Activated naive CD4-positive, alpha-beta T cell treated with anti-CD3 and anti-CD28 coated beads, Interleukin-2, amount 50 U/mL, for 16 hours (primary cell): Measurements from ENCODE around the gene MCAT.

ENCODE experiments used
- DNase-seq: peaks from one replicate; pipeline ENCODE4 v3.0.0-alpha.2; 2020

The MCAT gene

DNA sequence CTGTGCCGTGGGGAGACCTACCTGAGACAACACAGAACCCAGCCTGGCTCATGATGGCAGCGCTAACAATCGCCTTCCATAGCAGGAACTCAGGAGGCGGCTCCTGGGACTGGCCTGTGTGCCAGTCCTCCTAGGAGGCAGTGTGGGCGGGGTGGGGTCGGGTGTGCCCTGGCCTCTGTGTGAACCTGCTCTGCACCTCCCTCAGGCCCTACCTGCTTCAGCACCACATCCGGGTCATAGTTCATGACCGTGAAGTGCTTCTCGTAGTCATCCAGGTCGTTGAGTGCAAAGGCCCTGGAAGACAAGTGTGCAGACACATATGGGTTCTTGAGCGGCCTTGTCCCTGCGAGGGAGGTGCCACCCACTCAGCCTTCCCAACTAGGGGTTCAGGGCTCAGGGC, 28.4 kb upstream of the MCAT start:
- DNase-seq, result no peak

DNA sequence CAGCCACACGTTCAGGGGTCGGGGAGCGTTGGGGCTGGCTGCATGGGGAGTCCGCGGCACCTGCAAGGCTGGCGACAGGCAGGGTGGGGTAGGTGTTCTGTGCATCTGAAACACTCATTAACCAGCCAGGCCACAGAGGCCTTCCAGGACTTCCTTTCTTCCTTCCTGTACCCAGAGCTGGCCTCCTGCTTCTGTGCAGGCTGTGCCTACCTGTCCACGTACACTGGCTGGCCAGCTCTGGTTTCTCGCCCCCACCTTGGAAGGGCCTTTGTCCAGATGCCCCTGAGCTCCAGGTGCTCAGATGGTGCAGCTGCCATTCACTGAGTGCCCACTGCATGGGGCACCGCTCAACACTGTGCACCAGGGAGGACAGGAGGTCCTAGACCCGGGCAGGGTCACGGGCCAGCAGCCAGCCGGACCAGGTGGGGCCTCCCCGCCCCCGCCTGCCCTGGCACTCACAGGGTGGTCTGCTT, 27.9 kb upstream of the MCAT start:
- no peak for DNase-seq

DNA sequence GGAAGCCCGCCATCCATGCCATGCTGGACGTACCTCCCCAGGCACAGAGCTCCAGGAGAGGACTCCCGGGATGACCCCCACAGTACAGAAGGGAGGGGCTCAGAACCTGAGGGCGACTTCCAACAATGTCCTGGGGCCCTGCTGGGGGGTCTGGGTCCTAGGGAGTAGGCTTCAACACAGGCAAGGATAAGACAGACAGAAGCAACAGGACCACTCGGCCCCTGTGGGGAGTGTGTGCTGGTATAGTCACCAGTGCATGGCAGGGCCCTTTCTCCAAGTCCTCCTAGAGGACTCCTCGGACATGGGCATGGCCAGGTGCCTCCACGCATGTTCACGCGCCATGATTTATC, 26.9 kb upstream of the MCAT start:
- DNase-seq, result no peak

DNA sequence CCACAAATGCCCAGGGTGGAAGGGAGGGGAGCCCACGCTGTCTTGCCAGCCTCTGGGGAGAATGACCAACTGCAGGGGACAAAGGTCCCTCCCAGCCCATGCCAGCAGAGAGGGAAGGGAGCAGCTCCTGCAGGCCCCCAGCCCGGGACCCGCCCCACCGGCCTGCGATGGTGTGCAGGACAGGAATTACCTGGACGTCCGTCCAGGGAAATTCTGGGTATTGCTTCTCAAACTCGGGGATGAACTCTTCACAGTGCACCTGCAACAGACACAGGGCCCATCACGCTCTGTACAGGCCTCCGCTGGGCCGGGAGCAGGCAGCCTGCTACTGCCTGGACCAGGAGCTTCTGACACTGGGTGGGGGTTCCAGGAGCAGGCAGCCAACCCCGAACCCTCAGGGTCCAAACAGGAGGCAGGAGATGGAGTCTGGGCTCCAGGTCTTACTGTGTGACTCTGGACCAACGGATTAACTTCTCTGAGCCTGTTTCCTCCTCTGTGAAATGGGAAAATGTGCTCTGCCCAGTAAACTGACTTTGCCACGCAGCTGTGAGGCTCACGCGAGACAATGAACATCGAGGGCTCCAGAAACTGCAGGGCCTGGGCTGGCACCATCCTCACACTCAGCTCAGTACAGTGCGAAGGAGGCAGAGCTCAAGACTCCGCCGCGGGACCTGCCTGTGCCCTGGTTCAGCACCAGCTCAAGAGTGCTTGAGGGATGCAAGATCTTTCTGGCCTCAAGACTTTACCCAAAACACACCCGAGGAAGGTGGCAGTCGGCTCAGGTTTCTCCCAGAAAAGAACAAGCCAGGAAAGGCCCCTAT, 26.3 kb upstream of the MCAT start:
- no peak for DNase-seq

DNA sequence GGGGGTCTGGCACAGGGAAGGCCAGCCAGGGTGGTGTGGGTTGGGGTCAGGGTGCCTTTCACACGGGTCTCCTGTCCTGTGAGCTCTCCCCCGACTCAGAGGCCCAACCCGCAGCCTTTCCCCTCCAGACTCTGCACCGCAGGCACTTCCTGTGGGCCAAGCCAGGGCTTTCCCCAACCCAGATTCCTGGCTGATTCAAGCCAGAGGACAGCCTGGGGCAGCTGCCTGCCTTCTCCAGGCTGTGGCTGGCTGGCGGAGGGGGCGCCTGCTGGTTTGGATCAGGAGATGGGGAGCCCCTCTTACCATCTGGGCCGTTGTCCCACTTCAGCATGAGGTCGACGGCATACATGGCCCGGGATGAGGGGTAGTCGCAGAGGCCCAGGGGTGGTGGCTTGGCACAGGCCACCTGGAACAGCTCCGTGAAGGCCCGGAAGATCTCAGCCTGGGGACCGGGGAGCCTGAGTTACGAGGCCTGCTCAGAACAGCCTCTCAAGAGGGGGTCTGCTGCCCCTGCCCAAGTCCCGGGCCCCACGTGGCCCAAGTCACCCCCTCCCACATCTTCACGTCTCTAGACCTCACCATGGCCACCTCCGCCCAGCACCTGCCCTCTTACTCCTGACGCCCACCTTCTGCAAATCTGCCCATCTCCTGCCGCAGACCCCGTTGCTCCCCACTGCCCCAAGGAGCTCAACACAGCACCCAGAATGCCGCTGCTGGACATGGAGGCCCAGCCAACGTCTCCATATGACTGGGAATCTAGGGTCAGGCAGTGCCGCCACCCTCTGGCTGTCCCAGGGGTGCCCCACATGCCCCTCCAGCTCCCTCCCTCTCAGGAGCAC, 25.5 kb upstream of the MCAT start:
- DNase-seq, result no peak

DNA sequence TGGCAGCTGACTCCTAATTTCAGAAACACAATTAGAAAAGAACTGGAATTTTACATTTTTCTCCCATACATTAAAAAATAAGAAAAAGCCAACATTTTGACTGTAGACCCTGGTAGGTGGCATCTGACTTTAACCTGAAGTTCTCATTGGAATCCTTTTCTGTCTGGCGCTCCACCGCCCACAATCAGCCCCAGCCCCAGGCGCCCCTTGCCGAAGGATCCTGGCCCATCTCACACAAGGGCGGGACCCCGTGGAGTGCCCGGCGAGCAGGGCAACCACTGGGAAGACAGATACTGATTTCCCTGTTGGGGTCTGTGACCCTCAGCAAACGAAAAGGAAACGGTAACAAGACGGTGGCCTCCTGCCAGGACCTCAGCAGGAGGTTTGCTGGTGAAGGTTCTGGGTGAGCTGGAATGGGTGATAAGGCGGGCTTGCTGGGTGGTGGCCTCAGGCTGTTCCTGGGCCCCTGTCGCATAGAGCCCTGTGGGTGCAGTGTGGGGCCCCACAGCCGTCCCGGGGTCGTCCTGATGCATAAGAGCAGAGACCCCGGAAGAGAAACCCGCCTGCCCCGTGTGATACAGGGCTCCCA, 23.9 kb upstream of the MCAT start:
- DNase-seq, result no peak

DNA sequence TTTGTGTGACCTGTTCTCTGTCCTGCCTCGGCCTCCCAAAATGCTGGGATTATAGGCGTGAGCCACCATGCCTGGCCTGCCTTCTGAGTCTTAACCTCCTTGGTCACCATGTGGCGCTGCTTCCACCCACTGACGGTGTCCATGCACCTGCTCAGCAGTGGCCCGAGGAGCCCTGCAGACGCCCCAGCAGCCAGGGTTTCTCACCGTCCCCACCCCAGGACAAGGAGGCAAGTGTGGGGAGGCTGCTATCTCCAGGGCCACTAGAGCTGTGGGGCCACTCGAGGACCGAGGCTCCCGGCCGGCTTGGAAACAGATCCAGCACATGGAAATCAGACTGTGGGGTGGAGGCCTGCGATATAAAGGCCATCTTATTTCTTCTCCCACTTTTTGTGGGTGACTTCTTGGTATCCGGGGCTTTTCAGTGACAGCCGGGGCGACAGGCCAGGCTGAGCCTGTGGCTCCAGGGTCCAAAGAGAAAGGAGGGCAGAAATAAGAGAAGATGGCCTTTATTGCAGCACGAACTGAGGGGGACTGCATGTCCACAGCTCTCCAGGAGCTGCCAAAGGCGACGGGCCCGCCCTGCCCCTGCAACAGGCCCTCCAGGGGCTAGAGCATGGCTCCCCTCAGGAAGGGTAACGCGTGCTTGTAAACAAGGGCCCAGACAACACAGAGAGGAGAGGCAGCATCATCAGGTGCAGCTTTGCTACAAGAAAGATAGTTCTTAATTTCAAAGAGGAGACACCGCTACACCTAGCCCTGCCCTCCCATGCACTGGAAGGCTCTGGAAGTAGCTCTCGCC, 23.1 kb upstream of the MCAT start:
- no peak for DNase-seq

DNA sequence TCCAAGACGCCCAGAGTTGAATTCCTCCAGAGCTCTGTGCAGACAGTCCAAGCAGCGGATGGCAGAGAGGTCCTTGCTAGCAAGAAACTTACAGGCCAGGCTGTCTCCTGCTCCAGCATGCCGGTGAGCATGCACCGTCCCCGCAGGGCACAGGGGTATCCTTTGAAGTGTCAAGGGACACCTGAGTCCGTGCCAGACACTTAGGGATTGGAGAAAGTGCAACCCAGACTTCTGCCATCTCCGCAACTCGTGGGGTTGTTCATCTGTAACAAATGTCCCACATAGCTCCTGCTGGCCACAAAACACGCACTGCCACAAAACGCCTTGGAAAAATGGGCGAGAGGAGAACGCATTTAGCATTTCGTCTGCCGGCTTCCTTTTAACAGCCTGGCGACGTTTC, 21.4 kb upstream of the MCAT start:
- DNase-seq, result no peak

DNA sequence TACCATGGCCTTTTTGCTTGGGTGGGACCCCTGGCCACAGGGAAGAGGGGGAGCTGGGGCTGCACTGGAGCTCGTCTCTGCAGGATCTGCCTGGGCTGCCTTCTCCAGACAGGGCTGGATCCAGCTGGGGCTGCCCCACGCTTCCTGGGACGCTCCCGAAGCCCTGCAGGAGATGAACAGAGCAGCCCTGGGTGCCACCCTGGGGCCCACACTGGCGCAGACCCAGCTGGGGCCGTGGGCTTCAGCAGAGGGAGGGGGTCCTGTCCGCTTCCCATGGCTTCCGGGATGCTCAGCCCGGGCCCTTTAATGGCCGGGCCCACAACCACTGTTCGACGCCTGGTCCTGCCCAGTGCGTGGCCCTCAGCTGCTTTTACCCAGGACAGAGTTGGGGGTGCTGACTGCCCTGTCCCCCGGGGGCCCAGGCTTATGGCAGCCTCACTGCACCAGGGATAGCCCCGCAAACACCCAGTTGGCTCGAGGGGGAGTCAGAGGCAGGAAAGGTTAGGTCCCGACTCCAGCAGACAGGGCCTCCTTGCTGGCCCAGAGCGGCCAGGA, 20.1 kb upstream of the MCAT start:
- no peak for DNase-seq

DNA sequence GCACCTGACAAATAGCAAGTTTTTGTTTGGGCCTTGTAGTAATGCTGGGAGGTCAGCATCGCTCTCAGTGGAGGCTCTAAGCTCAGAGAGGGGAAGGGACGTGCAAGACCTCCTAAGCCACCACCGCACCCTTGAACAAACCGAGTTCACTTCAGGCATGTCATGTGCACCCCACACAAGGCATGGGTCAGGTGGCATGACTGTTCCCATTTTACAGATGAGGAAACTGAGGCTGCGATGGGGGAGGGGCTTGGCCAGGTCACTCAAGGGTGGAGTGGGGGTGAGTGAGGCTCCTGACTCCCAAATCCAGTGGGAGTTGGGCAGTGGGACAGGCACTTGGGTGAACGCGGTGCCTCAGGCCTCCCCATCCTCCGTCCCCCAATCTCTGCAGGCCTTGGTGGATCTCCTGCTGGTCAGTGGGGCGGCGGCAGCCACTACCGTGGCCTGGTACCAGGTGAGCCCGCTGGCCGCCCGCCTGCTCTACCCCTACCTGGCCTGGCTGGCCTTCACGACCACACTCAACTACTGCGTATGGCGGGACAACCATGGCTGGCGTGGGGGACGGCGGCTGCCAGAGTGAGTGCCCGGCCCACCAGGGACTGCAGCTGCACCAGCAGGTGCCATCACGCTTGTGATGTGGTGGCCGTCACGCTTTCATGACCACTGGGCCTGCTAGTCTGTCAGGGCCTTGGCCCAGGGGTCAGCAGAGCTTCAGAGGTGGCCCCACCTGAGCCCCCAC, 19.4 kb upstream of the MCAT start:
- DNase-seq, result no peak

DNA sequence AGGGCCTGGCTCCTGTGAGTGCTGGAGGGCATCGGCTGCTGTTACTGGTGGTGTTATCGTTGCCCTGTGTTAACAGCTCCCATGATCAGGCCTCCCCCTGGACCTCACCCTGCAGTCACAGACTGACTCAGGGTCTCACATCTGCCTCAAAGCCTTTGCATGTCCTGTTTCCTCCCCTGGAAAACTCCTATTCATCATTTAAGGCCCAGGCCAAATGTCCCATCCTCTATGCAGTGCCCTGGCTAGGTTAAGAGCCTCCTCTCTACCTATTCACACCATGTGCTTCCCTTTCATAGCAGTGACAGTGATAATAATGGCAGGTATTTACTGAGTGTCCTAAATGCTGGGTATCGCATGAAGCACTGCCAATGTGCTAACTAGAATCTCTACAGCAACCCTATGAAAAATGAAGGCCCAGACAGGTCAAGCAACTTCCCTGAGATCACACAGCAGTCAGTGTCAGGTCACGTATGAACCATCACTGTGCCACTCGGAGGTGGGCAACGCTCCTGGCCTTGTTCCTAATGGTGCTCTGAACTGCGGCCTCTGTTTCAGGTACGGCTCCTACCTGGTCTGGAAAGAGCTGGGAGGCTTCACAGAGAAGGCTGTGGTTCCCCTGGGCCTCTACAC, 17.4 kb upstream of the MCAT start:
- no peak for DNase-seq

DNA sequence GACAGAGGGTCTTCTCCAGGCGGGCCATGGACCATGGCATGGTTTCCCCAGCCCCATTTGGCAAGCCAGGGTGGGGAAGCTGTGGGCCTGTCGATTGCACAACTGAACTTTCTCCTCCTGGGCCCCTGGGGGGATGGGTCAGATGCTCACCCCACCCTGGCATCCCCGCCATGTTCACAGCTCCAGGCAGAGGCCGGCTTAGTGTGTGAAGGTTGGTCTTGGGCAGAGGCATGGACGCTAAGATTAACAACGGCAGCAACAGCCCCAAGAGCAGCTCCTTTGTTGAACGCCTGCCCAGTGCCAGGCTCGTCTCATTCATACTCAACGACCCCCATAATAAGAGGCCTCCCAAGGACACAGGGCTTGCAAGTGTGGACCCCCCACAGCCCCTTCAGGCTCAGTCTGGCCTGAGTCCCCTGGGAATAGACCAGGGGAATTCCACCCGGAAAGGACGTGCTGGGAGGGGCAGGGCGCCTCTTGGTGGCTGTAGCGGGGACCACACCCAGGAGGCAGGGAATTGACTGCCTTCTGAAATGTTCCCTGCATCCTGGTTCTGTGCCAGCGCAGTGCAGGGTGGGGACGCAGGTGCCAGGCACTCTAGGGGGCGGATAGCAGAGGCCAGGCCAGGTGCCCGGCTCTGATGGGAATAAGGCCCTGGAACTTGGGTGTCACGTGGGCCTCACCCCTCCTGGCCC, 16.4 kb upstream of the MCAT start:
- no peak for DNase-seq

DNA sequence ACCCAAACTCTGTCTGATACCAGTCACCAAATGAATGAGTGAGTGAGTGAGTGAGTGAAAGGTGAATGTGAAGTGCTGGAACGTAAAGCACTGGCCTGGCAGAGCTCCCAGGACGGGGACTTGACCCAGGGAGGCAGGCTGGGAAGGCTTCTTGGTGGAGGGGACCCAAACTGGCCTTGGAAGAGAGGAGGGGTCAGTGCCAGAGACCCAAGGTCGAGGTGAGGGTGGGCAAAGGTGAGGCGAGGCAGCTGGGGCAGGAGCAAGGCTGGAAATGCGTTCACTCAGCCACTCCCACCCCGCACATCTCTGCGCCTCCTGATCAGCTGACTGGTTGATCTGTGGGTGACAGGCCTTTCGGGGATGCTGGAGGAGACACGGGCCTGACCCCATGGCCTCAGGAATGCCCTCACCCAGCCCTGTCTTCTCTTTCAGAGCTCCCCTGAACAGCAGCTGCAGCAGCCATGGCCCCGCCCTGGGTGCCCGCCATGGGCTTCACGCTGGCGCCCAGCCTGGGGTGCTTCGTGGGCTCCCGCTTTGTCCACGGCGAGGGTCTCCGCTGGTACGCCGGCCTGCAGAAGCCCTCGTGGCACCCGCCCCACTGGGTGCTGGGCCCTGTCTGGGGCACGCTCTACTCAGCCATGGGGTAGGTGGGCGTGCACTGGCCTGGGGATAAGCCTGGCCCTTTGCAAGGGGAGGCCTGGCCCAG, 15.7 kb upstream of the MCAT start:
- no peak for DNase-seq

DNA sequence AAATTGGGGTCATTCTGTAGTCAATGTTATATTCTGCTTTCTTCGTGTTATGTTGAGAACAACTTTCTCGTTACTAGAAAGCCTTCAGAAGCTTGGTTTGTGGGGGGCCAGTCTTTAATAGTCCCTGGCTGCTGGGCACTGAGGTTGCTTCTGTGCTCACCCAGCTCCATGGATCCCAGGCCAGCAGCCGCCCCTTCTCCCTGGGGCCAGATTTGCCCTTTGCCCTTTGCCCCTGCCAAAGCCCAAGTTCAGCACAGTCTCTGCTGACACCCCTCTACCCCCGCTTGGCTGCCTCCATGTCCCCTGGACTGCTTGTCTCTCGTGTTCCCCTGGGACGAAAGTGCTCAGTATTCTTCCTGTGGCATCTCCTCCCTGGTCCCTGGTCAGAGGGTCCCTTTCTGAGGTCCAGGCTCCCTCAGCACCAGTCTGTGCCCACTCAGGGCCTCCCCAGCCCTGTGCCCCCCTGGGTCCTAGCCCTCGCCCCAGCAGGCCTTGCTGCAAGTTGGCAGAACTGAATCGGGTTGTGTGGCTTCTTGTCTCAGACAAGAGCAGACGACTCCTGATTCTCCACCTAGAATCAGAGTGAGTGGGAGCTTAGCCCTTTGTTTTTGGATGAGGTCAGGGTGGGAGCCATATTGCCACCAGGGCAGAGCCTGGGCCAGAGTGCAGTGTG, 14.8 kb upstream of the MCAT start:
- DNase-seq, result no peak

DNA sequence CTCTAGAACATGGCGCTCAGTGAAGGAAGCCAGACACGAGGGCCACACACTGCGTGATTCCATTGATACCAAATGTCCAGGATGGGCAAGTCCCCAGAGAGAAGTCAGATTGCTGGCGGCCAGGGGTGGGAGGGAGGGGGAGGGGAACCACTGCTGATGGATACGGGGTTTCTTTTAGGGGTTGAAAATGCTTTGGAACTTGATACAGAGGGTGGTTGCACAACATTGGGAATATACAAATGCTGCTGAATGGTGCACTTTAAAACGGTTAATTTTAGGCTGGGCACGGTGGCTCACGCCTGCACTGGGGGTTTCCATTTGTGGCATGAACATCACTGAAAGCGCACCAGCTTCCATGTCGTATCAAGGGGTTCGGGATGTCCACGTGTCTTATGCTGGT, 13.2 kb upstream of the MCAT start:
- DNase-seq, result no peak

DNA sequence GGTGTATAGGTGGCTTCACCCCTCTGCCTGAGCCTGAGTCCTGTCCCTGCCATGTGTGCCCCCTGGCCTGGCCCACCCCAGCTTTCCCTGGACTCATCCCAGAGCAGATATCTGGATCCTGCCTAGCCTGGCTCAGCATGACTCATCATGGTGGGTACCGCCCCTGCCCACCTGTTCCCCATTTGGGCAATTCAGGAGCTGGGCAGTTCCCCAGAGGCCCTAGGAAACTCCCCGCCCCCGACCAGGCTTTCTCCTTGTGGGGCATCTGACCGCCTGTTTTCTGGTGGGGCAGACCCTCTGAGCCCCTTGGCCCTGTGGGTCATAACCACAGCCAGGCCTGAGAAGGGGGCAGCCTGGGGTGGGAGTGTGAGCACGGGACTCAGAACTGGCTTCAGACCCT, 12.6 kb upstream of the MCAT start:
- no peak for DNase-seq

DNA sequence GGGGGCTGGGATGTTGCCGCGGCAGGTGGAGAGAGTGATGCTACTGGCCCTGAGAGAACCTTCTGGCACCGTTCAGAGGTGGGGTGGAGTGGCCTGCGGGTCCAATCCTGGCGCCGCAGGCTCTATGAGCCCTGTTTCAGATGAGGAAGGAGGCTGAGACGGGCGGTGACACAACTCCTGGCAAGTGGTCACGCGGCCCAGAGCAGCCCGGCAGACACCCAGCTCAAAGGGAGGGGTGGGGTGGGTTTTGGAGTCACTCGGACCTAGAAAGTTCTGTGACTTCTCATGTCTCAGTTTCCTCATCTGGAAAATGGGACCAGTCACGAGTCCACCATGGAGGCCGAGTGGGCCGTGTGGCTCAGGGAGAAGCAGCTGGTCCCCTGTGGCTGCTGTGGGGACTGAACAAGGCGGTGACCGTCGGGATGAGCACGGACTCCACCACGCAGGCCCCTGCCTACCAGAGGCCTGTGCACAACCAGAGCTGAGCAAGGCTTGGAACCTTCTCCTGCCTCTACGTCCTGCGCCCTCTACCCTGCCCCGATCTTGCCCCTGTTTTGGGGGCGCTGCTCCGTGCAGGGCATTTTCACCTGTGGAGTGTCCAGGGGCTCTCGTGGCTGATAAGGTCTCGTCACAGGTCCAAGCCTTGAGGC, 11.8 kb upstream of the MCAT start:
- DNase-seq, result no peak

DNA sequence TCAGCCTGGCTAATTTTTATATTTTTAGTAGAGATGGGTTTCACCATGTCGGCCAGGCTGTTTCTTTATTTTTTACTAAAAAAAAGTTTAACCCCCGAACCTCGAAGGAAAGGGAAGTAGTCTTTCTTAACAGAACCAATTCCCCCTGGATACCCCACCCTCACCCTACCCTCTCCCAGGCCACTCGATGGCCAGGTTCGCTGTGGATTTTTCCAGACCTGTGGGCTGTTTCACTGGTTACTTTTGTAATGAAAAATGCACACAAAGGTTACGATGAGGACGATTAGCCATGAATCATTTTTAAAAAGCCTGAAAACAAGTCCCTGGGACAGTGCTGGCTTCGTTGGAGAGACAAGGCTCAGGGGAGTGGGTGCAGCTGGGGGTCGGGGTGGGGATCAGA, 10.7 kb upstream of the MCAT start:
- no peak for DNase-seq
